Effector memory CD4-positive, alpha-beta T cell (primary cell): ENCODE data around the gene YPEL2.
"Not testable (repeated sequence)": the region's sequence is repeated elsewhere in the genome, so short reads cannot be mapped to it uniquely, and the experiment has no call there.

Experiments
- DNase-seq, 3 donors: peaks; one replicate each; pipeline ENCODE4 v3.0.0-alpha.2; 2020
- H3K27ac ChIP-seq: 2 replicates; pipeline ENCODE4 v1.7.0; 2013; ENCODE audit warnings: mild to moderate bottlenecking, low read length, moderate library complexity; ENCODE audit not compliant: insufficient read depth, poor library complexity, severe bottlenecking
- H3K27me3 ChIP-seq: replicated peaks from 2 replicates; pipeline ENCODE4 v1.7.0; 2013; ENCODE audit warnings: mild to moderate bottlenecking, low read length; ENCODE audit not compliant: insufficient read depth, control insufficient read depth, poor library complexity, severe bottlenecking
- H3K36me3 ChIP-seq: 2 replicates; pipeline ENCODE4 v1.7.0; 2013; ENCODE audit warnings: mild to moderate bottlenecking, low read length, moderate library complexity; ENCODE audit not compliant: control insufficient read depth, insufficient read depth
- H3K4me1 ChIP-seq: 2 replicates; pipeline ENCODE4 v1.7.0; 2013; ENCODE audit warnings: low read length, mild to moderate bottlenecking; ENCODE audit not compliant: control insufficient read depth, insufficient read depth, poor library complexity, severe bottlenecking
- H3K4me3 ChIP-seq: 2 replicates; pipeline ENCODE4 v1.7.0; 2013; ENCODE audit warnings: low read length, low read depth, mild to moderate bottlenecking; ENCODE audit not compliant: insufficient read depth, poor library complexity, severe bottlenecking
- H3K9me3 ChIP-seq: 2 replicates; pipeline ENCODE4 v1.7.0; 2013; ENCODE audit warnings: mild to moderate bottlenecking, low read length, moderate library complexity; ENCODE audit not compliant: control insufficient read depth

Gene YPEL2

GRCh38 chr17:59389066-59389465 is 57.6 kb downstream of the YPEL2 start:
- no peaks in the 10 kb centered on the region for H3K27me3 ChIP-seq
- peaks cover 28% of the 10 kb centered on the region for H3K36me3 ChIP-seq
- H3K4me3 ChIP-seq, result no peak overlapping the region
- H3K4me1 ChIP-seq, result no peaks in the 10 kb centered on the region
- no peak for DNase-seq
- no peaks in the 10 kb centered on the region for H3K9me3 ChIP-seq
- no peak overlapping the region for H3K27ac ChIP-seq

- no peaks in the 10 kb centered on the region for H3K4me1 ChIP-seq
- no peak overlapping the region for H3K27ac ChIP-seq
- no peaks in the 10 kb centered on the region for H3K27me3 ChIP-seq
- no peak overlapping the region for H3K4me3 ChIP-seq
- no peak for DNase-seq
- no peaks in the 10 kb centered on the region for H3K9me3 ChIP-seq
- H3K36me3 ChIP-seq, result peaks cover 28% of the 10 kb centered on the region
Measured at GRCh38 chr17:59391021-59391420, 59.6 kb downstream of the YPEL2 start.

- H3K27me3 ChIP-seq, result no peaks in the 10 kb centered on the region
- no peak overlapping the region for H3K4me3 ChIP-seq
- no peaks in the 10 kb centered on the region for H3K9me3 ChIP-seq
- peaks cover 36% of the 10 kb centered on the region for H3K36me3 ChIP-seq
- no peaks in the 10 kb centered on the region for H3K4me1 ChIP-seq
- no peak overlapping the region for H3K27ac ChIP-seq
- DNase-seq, result no peak
Measured at GRCh38 chr17:59392973-59393679, 61.7 kb downstream of the YPEL2 start.

- DNase-seq, H3K27ac ChIP-seq, H3K27me3 ChIP-seq, H3K4me3 ChIP-seq, H3K4me1 ChIP-seq, H3K9me3 ChIP-seq: not testable (repeated sequence)
- H3K36me3 ChIP-seq, result peaks cover 35% of the 10 kb centered on the region
Measured at GRCh38 chr17:59393742-59394410, 62.4 kb downstream of the YPEL2 start.

GRCh38 chr17:59396134-59396826 is 64.8 kb downstream of the YPEL2 start:
- DNase-seq, result no peak
- Histone ChIP-seq H3K27me3 (no peaks in the 10 kb centered on the region), H3K36me3 (peaks cover 15% of the 10 kb centered on the region), H3K27ac (no peak overlapping the region), H3K9me3 (no peaks in the 10 kb centered on the region), H3K4me3 (no peak overlapping the region), H3K4me1 (no peaks in the 10 kb centered on the region)

- Histone ChIP-seq H3K4me3 (no peak overlapping the region), H3K36me3 (peaks cover 12% of the 10 kb centered on the region), H3K4me1 (no peaks in the 10 kb centered on the region), H3K27ac (no peak overlapping the region), H3K9me3 (no peaks in the 10 kb centered on the region), H3K27me3 (no peaks in the 10 kb centered on the region)
- no peak for DNase-seq
Measured at GRCh38 chr17:59397316-59398073, 66.0 kb downstream of the YPEL2 start.

GRCh38 chr17:59399914-59400313 is 68.5 kb downstream of the YPEL2 start:
- Histone ChIP-seq H3K27ac (no peak overlapping the region), H3K9me3 (no peaks in the 10 kb centered on the region), H3K4me3 (no peak overlapping the region), H3K27me3 (no peaks in the 10 kb centered on the region), H3K4me1 (no peaks in the 10 kb centered on the region), H3K36me3 (peaks cover 12% of the 10 kb centered on the region)
- DNase-seq, result no peak

- no peak overlapping the region for H3K27ac ChIP-seq
- H3K4me1 ChIP-seq, result no peaks in the 10 kb centered on the region
- no peaks in the 10 kb centered on the region for H3K27me3 ChIP-seq
- H3K36me3 ChIP-seq, result peaks cover 12% of the 10 kb centered on the region
- no peak for DNase-seq
- H3K4me3 ChIP-seq, result no peak overlapping the region
- H3K9me3 ChIP-seq, result no peaks in the 10 kb centered on the region
Measured at GRCh38 chr17:59400858-59401257, 69.4 kb downstream of the YPEL2 start.

- no peaks in the 10 kb centered on the region for H3K9me3 ChIP-seq
- no peak for DNase-seq
- no peak overlapping the region for H3K4me3 ChIP-seq
- H3K27me3 ChIP-seq, result no peaks in the 10 kb centered on the region
- H3K36me3 ChIP-seq, result peaks cover 12% of the 10 kb centered on the region
- no peak overlapping the region for H3K27ac ChIP-seq
- H3K4me1 ChIP-seq, result no peaks in the 10 kb centered on the region
Measured at GRCh38 chr17:59401274-59401673, 69.8 kb downstream of the YPEL2 start.
